ENCODE measurements around the gene SLC37A2. TPM values are rescaled to one million over a fixed set of nuclear protein-coding genes. Genes with fewer than 3 reads are reported as not detected.
"Not testable (repeated sequence)": the region's sequence is repeated elsewhere in the genome, so short reads cannot be mapped to it uniquely, and the experiment has no call there.

Gene SLC37A2
- total RNA-seq, 1 experiment from 2014 or later = 5.1 TPM

- BruUV-seq (replicated peaks) = no TSS peak
- no peak overlapping the region for H3K4me3 ChIP-seq (replicated peaks in 1 of 2; ENCODE audit: low read depth in 1 of 2, low read length in 2 of 2)
- H3K9ac ChIP-seq (ENCODE audit: low read length) = no peak overlapping the region
- TF ChIP-seq EZH2 (IDR thresholded peaks at IDR 0.05) (no peak), CBX3 (IDR thresholded peaks at IDR 0.05; ENCODE audit: low read depth) (no peak), ZNF274 (IDR thresholded peaks at IDR 0.05; ENCODE audit: low read depth, low read length) (no peak), MAX (IDR thresholded peaks at IDR 0.05) (no peak)
- H4K20me1 ChIP-seq (ENCODE audit: insufficient read depth) = no peaks in the 10 kb centered on the region
- ATAC-seq (no peak), DNase-seq (ENCODE audit: low read depth, low spot score) (no peak)
- no peaks in the 10 kb centered on the region for H3K9me2 ChIP-seq (ENCODE audit: insufficient read depth)
- H3K27ac ChIP-seq (ENCODE audit: low read depth, low read length) = no peak overlapping the region
- intact Hi-C loops (cut with micrococcal nuclease) = no loop called here
- no peaks in the 10 kb centered on the region for H3K36me3 ChIP-seq (ENCODE audit: control insufficient read depth in 1 of 2, insufficient read depth in 2 of 2, low read length in 2 of 2)
- H2AFZ ChIP-seq (ENCODE audit: low read depth, low read length, poor library complexity, severe bottlenecking) = no peak overlapping the region
- no peaks in the 10 kb centered on the region for H3K27me3 ChIP-seq (ENCODE audit: insufficient read depth, low read length)
- no peaks in the 10 kb centered on the region for H3K9me3 ChIP-seq (ENCODE audit: control insufficient read depth in 1 of 2, insufficient read depth in 1 of 2, low read depth in 1 of 2, low read length in 2 of 2)
- CTCF ChIA-PET = no interaction called here
- no peaks in the 10 kb centered on the region for H3K79me2 ChIP-seq (ENCODE audit: insufficient read depth, low read length)
- POLR2A ChIA-PET = no interaction called here
- RAD21 ChIA-PET (ENCODE audit: low non-redundant PET in 1 of 2, low total read pairs in 2 of 2, uncharacterized antibody in 2 of 2, unreplicated experiment in 2 of 2) = no interaction called here
- no peaks in the 10 kb centered on the region for H3K4me1 ChIP-seq (ENCODE audit: control insufficient read depth in 1 of 2, insufficient read depth in 2 of 2, low read length in 2 of 2)
- H3K4me2 ChIP-seq (ENCODE audit: low read length) = no peak overlapping the region
Measured at GRCh38 chr11:125055107-125055715, 7.9 kb upstream of the SLC37A2 start.

DNA sequence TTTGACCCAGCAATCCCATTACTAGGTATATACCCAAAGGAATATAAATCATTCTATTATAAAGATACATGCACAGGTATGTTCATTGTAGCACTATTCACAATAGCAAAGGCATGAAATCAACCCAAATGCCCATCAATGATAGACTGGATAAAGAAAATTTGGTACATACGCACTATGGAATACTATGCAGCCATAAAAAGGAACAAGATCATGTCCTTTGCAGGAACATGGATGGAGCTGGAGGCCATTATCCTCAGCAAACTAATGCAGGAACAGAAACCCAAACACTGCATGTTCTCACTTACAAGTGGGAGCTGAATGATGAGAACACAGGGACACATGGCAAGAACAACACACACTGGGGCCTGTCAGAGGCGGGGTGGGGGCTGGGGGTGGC lies 7.0 kb upstream of the SLC37A2 start:
- H3K9me3 ChIP-seq (ENCODE audit: control insufficient read depth in 1 of 2, insufficient read depth in 1 of 2, low read depth in 1 of 2, low read length in 2 of 2); H4K20me1 ChIP-seq (ENCODE audit: insufficient read depth); H3K9me2 ChIP-seq (ENCODE audit: insufficient read depth); H3K4me1 ChIP-seq (ENCODE audit: control insufficient read depth in 1 of 2, insufficient read depth in 2 of 2, low read length in 2 of 2); RAD21 ChIA-PET (ENCODE audit: low non-redundant PET in 1 of 2, low total read pairs in 2 of 2, uncharacterized antibody in 2 of 2, unreplicated experiment in 2 of 2); H3K27ac ChIP-seq (ENCODE audit: low read depth, low read length); POLR2A ChIA-PET; DNase-seq (ENCODE audit: low read depth, low spot score); H3K27me3 ChIP-seq (ENCODE audit: insufficient read depth, low read length); H2AFZ ChIP-seq (ENCODE audit: low read depth, low read length, poor library complexity, severe bottlenecking); ATAC-seq; H3K36me3 ChIP-seq (ENCODE audit: control insufficient read depth in 1 of 2, insufficient read depth in 2 of 2, low read length in 2 of 2); intact Hi-C loops (cut with micrococcal nuclease); H3K4me3 ChIP-seq (replicated peaks in 1 of 2; ENCODE audit: low read depth in 1 of 2, low read length in 2 of 2); CTCF ChIA-PET; H3K79me2 ChIP-seq (ENCODE audit: insufficient read depth, low read length); H3K4me2 ChIP-seq (ENCODE audit: low read length); BruUV-seq (replicated peaks); H3K9ac ChIP-seq (ENCODE audit: low read length): not testable (repeated sequence)

Data from HCT116 (cell line).